Measurements from ENCODE around the gene CLVS2.

- TF ChIP-seq CTCF (IDR thresholded peaks at IDR 0.05), result no peak
- TF ChIP-seq ZFX (IDR thresholded peaks at IDR 0.05; ENCODE audit: borderline replicate concordance), result no peak
Measured at GRCh38 chr6:123094795-123095194, 98.8 kb downstream of the CLVS2 start.

Data from 22Rv1 (cell line).